ENCODE data around the gene CCDC146. TPM values are rescaled to one million over a fixed set of nuclear protein-coding genes. Genes with fewer than 3 reads are reported as not detected.
"Not testable (repeated sequence)": the region's sequence is repeated elsewhere in the genome, so short reads cannot be mapped to it uniquely, and the experiment has no call there.

CCDC146 gene
- 4.3 TPM for total RNA-seq
- long read RNA-seq = 0 reads

GRCh38 chr7:77121860-77122681 is at the start of gene CCDC146:
CCDC146 (plus strand) TSS chr7:77122615; CDS start chr7:77167669, 45,054 bp downstream.
- intact Hi-C loops (cut with DNase I) = not testable (repeated sequence)

GRCh38 chr7:77074786-77075396 is 47.5 kb upstream of the CCDC146 start:
- H3K9me3 ChIP-seq; H3K27me3 ChIP-seq; H3K36me3 ChIP-seq; DNase-seq; H3K4me3 ChIP-seq; ATAC-seq; H3K27ac ChIP-seq; H3K4me1 ChIP-seq; intact Hi-C loops (cut with DNase I): not testable (repeated sequence)

More at GRCh38 chr7:77121860-77122681, at the start of gene CCDC146:
- H3K4me1 ChIP-seq, H3K36me3 ChIP-seq, H3K9me3 ChIP-seq, H3K27me3 ChIP-seq: not testable (repeated sequence)
- peak within 1 kb of the TSS; percentile 69 for H3K4me3 ChIP-seq
- peak; percentile 97 for DNase-seq
- peak within 1 kb of the TSS; percentile 72 for H3K27ac ChIP-seq
- peak; percentile 99 for ATAC-seq

GRCh38 chr7:77077060-77077459 is 45.4 kb upstream of the CCDC146 start:
- ATAC-seq; intact Hi-C loops (cut with DNase I); H3K4me1 ChIP-seq; H3K36me3 ChIP-seq; H3K27ac ChIP-seq; H3K9me3 ChIP-seq; DNase-seq; H3K4me3 ChIP-seq; H3K27me3 ChIP-seq: not testable (repeated sequence)

GRCh38 chr7:77079112-77079511 is 43.3 kb upstream of the CCDC146 start:
- intact Hi-C loops (cut with DNase I); H3K27ac ChIP-seq; ATAC-seq; H3K9me3 ChIP-seq; H3K4me1 ChIP-seq; H3K36me3 ChIP-seq; H3K4me3 ChIP-seq; DNase-seq; H3K27me3 ChIP-seq: not testable (repeated sequence)

- ATAC-seq; intact Hi-C loops (cut with DNase I); H3K27me3 ChIP-seq; H3K36me3 ChIP-seq; H3K4me1 ChIP-seq; H3K9me3 ChIP-seq; H3K4me3 ChIP-seq; DNase-seq; H3K27ac ChIP-seq: not testable (repeated sequence)
These were observed 42.8 kb upstream of the CCDC146 start for GRCh38 chr7:77079624-77080023.

GRCh38 chr7:77080236-77080635 is 42.2 kb upstream of the CCDC146 start:
- H3K4me3 ChIP-seq; H3K36me3 ChIP-seq; H3K4me1 ChIP-seq; H3K27me3 ChIP-seq; intact Hi-C loops (cut with DNase I); DNase-seq; ATAC-seq; H3K9me3 ChIP-seq; H3K27ac ChIP-seq: not testable (repeated sequence)

- H3K27ac ChIP-seq; H3K9me3 ChIP-seq; intact Hi-C loops (cut with DNase I); H3K4me3 ChIP-seq; ATAC-seq; H3K36me3 ChIP-seq; DNase-seq; H3K27me3 ChIP-seq; H3K4me1 ChIP-seq: not testable (repeated sequence)
These were observed 40.2 kb upstream of the CCDC146 start for GRCh38 chr7:77082192-77082591.

- H3K4me3 ChIP-seq; ATAC-seq; H3K27ac ChIP-seq; DNase-seq; intact Hi-C loops (cut with DNase I); H3K4me1 ChIP-seq; H3K36me3 ChIP-seq; H3K9me3 ChIP-seq; H3K27me3 ChIP-seq: not testable (repeated sequence)
These were observed 30.1 kb upstream of the CCDC146 start for GRCh38 chr7:77092301-77092700.

- H3K27ac ChIP-seq; H3K9me3 ChIP-seq; H3K27me3 ChIP-seq; H3K36me3 ChIP-seq; H3K4me3 ChIP-seq; intact Hi-C loops (cut with DNase I); H3K4me1 ChIP-seq; ATAC-seq; DNase-seq: not testable (repeated sequence)
These were observed 21.9 kb upstream of the CCDC146 start for GRCh38 chr7:77100501-77100900.

GRCh38 chr7:77101187-77101586 is 21.2 kb upstream of the CCDC146 start:
- H3K4me1 ChIP-seq; H3K36me3 ChIP-seq; H3K4me3 ChIP-seq; ATAC-seq; DNase-seq; H3K9me3 ChIP-seq; H3K27ac ChIP-seq; H3K27me3 ChIP-seq; intact Hi-C loops (cut with DNase I): not testable (repeated sequence)

- H3K4me1 ChIP-seq; ATAC-seq; H3K27ac ChIP-seq; intact Hi-C loops (cut with DNase I); H3K4me3 ChIP-seq; H3K36me3 ChIP-seq; DNase-seq; H3K27me3 ChIP-seq; H3K9me3 ChIP-seq: not testable (repeated sequence)
These were observed 19.7 kb upstream of the CCDC146 start for GRCh38 chr7:77102671-77103070.

GRCh38 chr7:77105904-77106303 is 16.5 kb upstream of the CCDC146 start:
- H3K4me1 ChIP-seq; intact Hi-C loops (cut with DNase I); H3K27me3 ChIP-seq; DNase-seq; H3K9me3 ChIP-seq; H3K27ac ChIP-seq; ATAC-seq; H3K4me3 ChIP-seq: not testable (repeated sequence)
- peaks cover 12% of the 10 kb centered on the region for H3K36me3 ChIP-seq

- H3K9me3 ChIP-seq; ATAC-seq; H3K4me1 ChIP-seq; H3K27ac ChIP-seq; DNase-seq; H3K4me3 ChIP-seq; intact Hi-C loops (cut with DNase I); H3K27me3 ChIP-seq: not testable (repeated sequence)
- peaks cover 12% of the 10 kb centered on the region for H3K36me3 ChIP-seq
These were observed 14.8 kb upstream of the CCDC146 start for GRCh38 chr7:77107659-77108058.

- H3K9me3 ChIP-seq; DNase-seq; H3K4me1 ChIP-seq; intact Hi-C loops (cut with DNase I); H3K4me3 ChIP-seq; H3K27me3 ChIP-seq; H3K27ac ChIP-seq; ATAC-seq: not testable (repeated sequence)
- peaks cover 12% of the 10 kb centered on the region for H3K36me3 ChIP-seq
These were observed 14.1 kb upstream of the CCDC146 start for GRCh38 chr7:77108362-77108761.

Measured in upper lobe of right lung (tissue), 1 donor.